T-helper 1 cell (primary cell): ENCODE measurements around the gene TRMT6.

Experiments used
- DNase-seq, 5 donors: peaks; one replicate each; pipeline ENCODE4 v3.0.0-alpha.2; 2012 to 2020
- total RNA-seq, 4 donors: gene quantifications; one replicate each; lab custom pipeline; 2026; lab: John Stamatoyannopoulos, UW

The TRMT6 gene
- total RNA-seq, result 26.2 to 34.5 (median 28.0) reads per million in 4 donors

- peak; percentile 92 to 97 (median 93) for DNase-seq
Observed at GRCh38 chr20:5950271-5951031, at the start of gene TRMT6, which contains the start of gene MCM8. TRMT6 (minus strand) TSS chr20:5950533; CDS start chr20:5950405, 128 bp downstream. MCM8 (plus strand) TSS chr20:5950652; CDS start chr20:5952016, 1,364 bp downstream.

GRCh38 chr20:5999783-6000182, 49.5 kb upstream of the TRMT6 start:
- no peak for DNase-seq

- peak in 4 of 5 donors; percentile 13 to 75 (median 20) for DNase-seq
Observed at GRCh38 chr20:5996765-5997164, 46.4 kb upstream of the TRMT6 start.

GRCh38 chr20:5991623-5992441, 41.5 kb upstream of the TRMT6 start:
- no peak for DNase-seq

GRCh38 chr20:5990946-5991345, 40.6 kb upstream of the TRMT6 start:
- DNase-seq, result no peak

- no peak for DNase-seq
Observed at GRCh38 chr20:5989539-5989938, 39.2 kb upstream of the TRMT6 start.

- DNase-seq, result no peak
Observed at GRCh38 chr20:5987383-5987782, 37.0 kb upstream of the TRMT6 start.

GRCh38 chr20:5980720-5981538, 30.6 kb upstream of the TRMT6 start:
- no peak for DNase-seq

- DNase-seq, result no peak
Observed at GRCh38 chr20:5979801-5980200, 29.5 kb upstream of the TRMT6 start.

GRCh38 chr20:5977975-5978374, 27.6 kb upstream of the TRMT6 start:
- DNase-seq, result no peak

- no peak for DNase-seq
Observed at GRCh38 chr20:5977223-5977622, 26.9 kb upstream of the TRMT6 start.

- DNase-seq, result no peak
Observed at GRCh38 chr20:5975778-5976177, 25.4 kb upstream of the TRMT6 start.

- no peak for DNase-seq
Observed at GRCh38 chr20:5974531-5974930, 24.2 kb upstream of the TRMT6 start.

GRCh38 chr20:5973971-5974370, 23.6 kb upstream of the TRMT6 start:
- DNase-seq, result no peak

GRCh38 chr20:5973172-5973571, 22.8 kb upstream of the TRMT6 start:
- DNase-seq, result no peak

GRCh38 chr20:5971203-5971602, 20.9 kb upstream of the TRMT6 start:
- no peak for DNase-seq

- no peak for DNase-seq
Observed at GRCh38 chr20:5970381-5970780, 20.0 kb upstream of the TRMT6 start.

GRCh38 chr20:5969940-5970339, 19.6 kb upstream of the TRMT6 start:
- DNase-seq, result no peak

GRCh38 chr20:5969348-5969935, 19.1 kb upstream of the TRMT6 start:
- no peak for DNase-seq

- no peak for DNase-seq
Observed at GRCh38 chr20:5968462-5968861, 18.1 kb upstream of the TRMT6 start.

GRCh38 chr20:5967469-5967868, 17.1 kb upstream of the TRMT6 start:
- no peak for DNase-seq

- DNase-seq, result no peak
Observed at GRCh38 chr20:5949943-5950270, 426 bp downstream of the TRMT6 start.

GRCh38 chr20:5947276-5947675, 3.1 kb downstream of the TRMT6 start:
- DNase-seq, result peak in 1 of 5 donors; percentile 46
